SK-N-SH treated with all-trans-retinoic acid at 6 μM for 48 hours (cell line): ENCODE results near the gene ZNHIT2.

Experiments used
- CSDC2 ChIP-seq: fragments of 250-450 bp; sonication (Bioruptor Pico); IDR thresholded peaks from 2 replicates; pipeline ENCODE4 v1.5.0; 2020; ENCODE audit warnings: mild to moderate bottlenecking, moderate library complexity
- GLIS3 ChIP-seq: fragments of 250-450 bp; sonication (Bioruptor Pico); IDR thresholded peaks from 2 replicates; pipeline ENCODE4 v1.5.0; 2020; ENCODE audit warnings: mild to moderate bottlenecking, moderate library complexity
- PATZ1 ChIP-seq: fragments of 250-450 bp; sonication (Bioruptor Pico); IDR thresholded peaks from 2 replicates; pipeline ENCODE4 v1.8.0; 2020; ENCODE audit warnings: mild to moderate bottlenecking, moderate library complexity, borderline replicate concordance
- POU6F1 ChIP-seq: fragments of 250-450 bp; sonication (Bioruptor Pico); IDR thresholded peaks from 2 replicates; pipeline ENCODE4 v1.8.0; 2021; ENCODE audit warnings: low read depth, mild to moderate bottlenecking, moderate library complexity, borderline replicate concordance
- TOX ChIP-seq: fragments of 250-450 bp; sonication (Bioruptor Pico); IDR thresholded peaks from 2 replicates; pipeline ENCODE4 v1.8.0; 2021; ENCODE audit warnings: mild to moderate bottlenecking, moderate library complexity, borderline replicate concordance
- ZC3H10 ChIP-seq: fragments of 250-450 bp; sonication (Bioruptor Pico); IDR thresholded peaks from 2 replicates; pipeline ENCODE4 v1.5.1; 2021; ENCODE audit warnings: mild to moderate bottlenecking, moderate library complexity
- ZFP3 ChIP-seq: fragments of 250-450 bp; sonication (Bioruptor Pico); IDR thresholded peaks from 2 replicates; pipeline ENCODE4 v1.5.0; 2020; ENCODE audit warnings: mild to moderate bottlenecking, moderate library complexity

GRCh38 chr11:65102142-65103095 lies 15.1 kb downstream of the ZNHIT2 start:
- no peak for TF ChIP-seq PATZ1 (CRISPR knock-in tag)
- no peak for TF ChIP-seq ZFP3
- no peak for TF ChIP-seq POU6F1 (CRISPR knock-in tag)
- TF ChIP-seq GLIS3 (CRISPR knock-in tag) = no peak
- TF ChIP-seq CSDC2 (CRISPR knock-in tag) = no peak
- TF ChIP-seq ZC3H10 (CRISPR knock-in tag) = no peak
- TF ChIP-seq TOX (CRISPR knock-in tag) = no peak
